MM.1S (cell line): ENCODE data around the gene HDAC9.

Source experiments
- DNase-seq: peaks from one replicate; pipeline ENCODE4 v3.0.0-alpha.2; 2015
- H2AFZ ChIP-seq: fragments of 300-600 bp; sonication (generic); 2 replicates; pipeline ENCODE4 v1.6.0; 2016; ENCODE audit warnings: antibody characterized with exemption, low read length
- H3F3A ChIP-seq: fragments of 300-600 bp; sonication (generic); 2 replicates; pipeline ENCODE4 v1.6.1; 2016; ENCODE audit warnings: mild to moderate bottlenecking, antibody characterized with exemption, low read length, moderate library complexity, mixed read lengths; ENCODE audit not compliant: insufficient read depth
- H3K27ac ChIP-seq: fragments of 300-600 bp; sonication (generic); 2 replicates; pipeline ENCODE4 v1.5.1; 2016; ENCODE audit warnings: mild to moderate bottlenecking, low read length
- H3K27me3 ChIP-seq: fragments of 300-600 bp; sonication (generic); replicated peaks from 2 replicates; pipeline ENCODE4 v1.6.0; 2016; ENCODE audit warnings: low read length; ENCODE audit not compliant: insufficient read depth
- H3K36me3 ChIP-seq: fragments of 300-600 bp; sonication (generic); replicated peaks from 2 replicates; pipeline ENCODE4 v1.6.1; 2016; ENCODE audit warnings: mild to moderate bottlenecking, low read length, mixed read lengths; ENCODE audit not compliant: insufficient read depth
- H3K4me1 ChIP-seq: fragments of 300-600 bp; sonication (generic); 2 replicates; pipeline ENCODE4 v1.6.1; 2016; ENCODE audit warnings: low read length, mixed read lengths
- H3K4me2 ChIP-seq: fragments of 300-600 bp; sonication (generic); 2 replicates; pipeline ENCODE4 v1.6.0; 2016; ENCODE audit warnings: low read depth, low read length
- H3K4me3 ChIP-seq: fragments of 300-600 bp; sonication (generic); 2 replicates; pipeline ENCODE4 v1.5.1; 2016; ENCODE audit warnings: low read length, mixed read lengths
- H3K79me2 ChIP-seq: fragments of 300-600 bp; sonication (generic); 2 replicates; pipeline ENCODE4 v1.6.1; 2016; ENCODE audit warnings: mixed run types, low read length, mixed read lengths
- H3K9ac ChIP-seq: fragments of 300-600 bp; sonication (generic); 2 replicates; pipeline ENCODE4 v1.6.1; 2016; ENCODE audit warnings: low read length, mixed read lengths
- H3K9me2 ChIP-seq: fragments of 300-600 bp; sonication (generic); replicated peaks from 2 replicates; pipeline ENCODE4 v1.6.1; 2016; ENCODE audit warnings: mild to moderate bottlenecking, low read length, mixed read lengths; ENCODE audit not compliant: insufficient read depth
- H3K9me3 ChIP-seq: fragments of 300-600 bp; sonication (generic); replicated peaks from 2 replicates; pipeline ENCODE4 v1.6.1; 2016; ENCODE audit warnings: mild to moderate bottlenecking, low read length, mixed read lengths; ENCODE audit not compliant: insufficient read depth
- H4K20me1 ChIP-seq: fragments of 300-600 bp; sonication (generic); 2 replicates; pipeline ENCODE4 v1.6.1; 2016; ENCODE audit warnings: mild to moderate bottlenecking, low read length, moderate library complexity, mixed read lengths; ENCODE audit not compliant: insufficient read depth
- CTCF ChIP-seq: fragments of 300-600 bp; sonication (generic); IDR thresholded peaks from 2 replicates; pipeline ENCODE4 v1.5.1; 2016; ENCODE audit warnings: antibody characterized with exemption, low read length, mixed read lengths
- EZH2 ChIP-seq: fragments of 300-600 bp; sonication (generic); optimal IDR thresholded peaks from 2 replicates; pipeline ENCODE3; 2017; ENCODE audit warnings: low read depth, mild to moderate bottlenecking, antibody characterized with exemption, low read length, mixed read lengths
- EZH2phosphoT487 ChIP-seq: fragments of 300-600 bp; sonication (generic); IDR thresholded peaks from 2 replicates; pipeline ENCODE4 v1.6.1; 2018; ENCODE audit warnings: antibody characterized with exemption, low read length

The HDAC9 gene

GRCh38 chr7:19011212-19011611, 515.7 kb downstream of the HDAC9 start:
- H3K9ac ChIP-seq, result no peak overlapping the region
- H3K27me3 ChIP-seq, result no peaks in the 10 kb centered on the region
- no peaks in the 10 kb centered on the region for H3K36me3 ChIP-seq
- H3K4me2 ChIP-seq, result no peak overlapping the region
- TF ChIP-seq CTCF (no peak), EZH2phosphoT487 (no peak), EZH2 (no peak)
- H3K9me2 ChIP-seq, result no peaks in the 10 kb centered on the region
- H3K9me3 ChIP-seq, result no peaks in the 10 kb centered on the region
- H3K4me3 ChIP-seq, result no peak overlapping the region
- H2AFZ ChIP-seq, result no peak overlapping the region
- no peak overlapping the region for H3K27ac ChIP-seq
- no peaks in the 10 kb centered on the region for H3K4me1 ChIP-seq
- H3K79me2 ChIP-seq, result no peaks in the 10 kb centered on the region
- H4K20me1 ChIP-seq, result no peaks in the 10 kb centered on the region
- H3F3A ChIP-seq, result no peaks in the 10 kb centered on the region
- DNase-seq, result no peak

GRCh38 chr7:19015098-19015497, 519.5 kb downstream of the HDAC9 start:
- no peak for DNase-seq

GRCh38 chr7:19016140-19016539, 520.6 kb downstream of the HDAC9 start:
- H3K4me2 ChIP-seq, result no peak overlapping the region
- no peaks in the 10 kb centered on the region for H3K9me3 ChIP-seq
- H3K4me1 ChIP-seq, result no peaks in the 10 kb centered on the region
- no peaks in the 10 kb centered on the region for H3K27me3 ChIP-seq
- no peak overlapping the region for H3K27ac ChIP-seq
- H3K4me3 ChIP-seq, result no peak overlapping the region
- H3K79me2 ChIP-seq, result no peaks in the 10 kb centered on the region
- no peak overlapping the region for H2AFZ ChIP-seq
- H3K9me2 ChIP-seq, result no peaks in the 10 kb centered on the region
- no peak for DNase-seq
- no peaks in the 10 kb centered on the region for H3K36me3 ChIP-seq
- TF ChIP-seq CTCF (no peak), EZH2phosphoT487 (no peak), EZH2 (no peak)
- no peaks in the 10 kb centered on the region for H3F3A ChIP-seq
- H3K9ac ChIP-seq, result no peak overlapping the region
- no peaks in the 10 kb centered on the region for H4K20me1 ChIP-seq

More at GRCh38 chr7:19015098-19015497, 519.5 kb downstream of the HDAC9 start:
- Histone ChIP-seq H3K4me1 (no peaks in the 10 kb centered on the region), H2AFZ (no peak overlapping the region), H3K4me2 (no peak overlapping the region), H3K4me3 (no peak overlapping the region), H3K79me2 (no peaks in the 10 kb centered on the region), H3K36me3 (no peaks in the 10 kb centered on the region), H3K9ac (no peak overlapping the region), H3K9me2 (no peaks in the 10 kb centered on the region), H3K27me3 (no peaks in the 10 kb centered on the region), H4K20me1 (no peaks in the 10 kb centered on the region), H3K27ac (no peak overlapping the region), H3F3A (no peaks in the 10 kb centered on the region), H3K9me3 (no peaks in the 10 kb centered on the region)
- TF ChIP-seq CTCF (no peak), EZH2 (no peak), EZH2phosphoT487 (no peak)
